GM12801 (cell line): ENCODE results near the gene GGN.

Source experiments
- CTCF ChIP-seq: IDR thresholded peaks from one replicate; pipeline ENCODE4 v1.5.1; 2011; ENCODE audit warnings: control low read depth; ENCODE audit not compliant: insufficient read length; ENCODE audit errors: extremely low read depth

The GGN gene, protein sequence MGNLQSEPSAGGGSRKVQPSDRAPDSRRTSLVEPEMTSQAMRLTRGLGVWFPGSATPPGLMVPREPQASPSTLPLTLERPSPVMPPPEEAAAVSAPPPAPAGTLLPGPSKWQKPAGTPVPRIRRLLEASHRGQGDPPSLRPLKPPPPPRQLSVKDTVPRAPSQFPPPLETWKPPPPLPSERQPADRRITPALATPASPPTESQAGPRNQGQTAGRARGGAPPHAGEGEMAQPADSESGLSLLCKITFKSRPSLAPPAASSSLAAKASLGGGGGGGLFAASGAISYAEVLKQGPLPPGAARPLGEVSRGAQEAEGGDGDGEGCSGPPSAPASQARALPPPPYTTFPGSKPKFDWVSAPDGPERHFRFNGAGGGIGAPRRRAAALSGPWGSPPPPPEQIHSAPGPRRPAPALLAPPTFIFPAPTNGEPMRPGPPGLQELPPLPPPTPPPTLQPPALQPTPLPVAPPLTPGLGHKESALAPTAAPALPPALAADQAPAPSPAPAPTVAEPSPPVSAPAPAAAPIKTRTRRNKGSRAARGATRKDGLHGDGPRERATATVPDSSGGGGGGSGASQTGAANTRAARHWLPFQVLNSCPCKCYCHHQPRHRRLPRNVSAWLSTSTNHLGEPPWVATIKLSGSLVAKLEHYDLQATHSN

DNA sequence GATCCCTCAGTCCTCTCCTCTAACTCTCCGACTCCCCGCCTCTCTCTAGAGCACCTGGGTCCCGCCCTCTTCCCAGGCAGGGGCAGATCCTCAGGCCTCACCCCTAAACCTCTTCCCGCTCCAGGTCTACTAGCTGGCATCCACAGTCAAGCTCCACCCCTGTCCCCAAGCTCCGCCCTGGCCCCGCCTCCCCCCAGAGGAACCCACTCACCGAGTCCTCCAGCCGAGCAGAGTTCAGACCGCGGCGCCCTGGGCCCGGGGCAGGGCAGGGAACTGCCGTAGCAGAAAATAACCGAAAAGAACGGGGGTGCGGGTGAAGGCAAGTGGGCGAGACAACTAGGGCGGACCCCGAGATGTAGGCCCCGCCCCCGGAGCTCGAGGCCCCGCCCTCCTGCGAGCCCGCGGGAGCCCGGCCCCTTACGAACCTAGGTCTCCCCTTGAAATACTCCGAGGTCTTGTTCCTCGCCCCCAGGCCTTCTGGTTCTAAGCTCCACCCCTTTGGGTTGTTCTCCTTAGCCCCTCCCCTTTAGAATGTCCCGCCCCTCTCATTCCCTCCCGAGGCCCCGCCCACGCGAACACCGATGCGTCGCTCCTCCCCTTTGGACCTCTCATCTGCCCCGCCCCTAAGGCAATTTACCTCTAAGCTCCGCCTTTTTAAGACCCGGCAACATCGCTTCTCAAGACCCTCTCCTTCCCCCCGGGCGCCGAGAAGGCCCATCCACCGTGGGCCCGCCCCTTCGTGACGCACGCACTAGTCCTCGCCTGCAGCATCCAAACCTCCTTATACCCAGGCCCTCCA is at the start of gene GGN:
GGN (minus strand) TSS at position 485 of the 799 bp plus-strand sequence. CDS start 773 bp downstream, outside the sequence.
- TF ChIP-seq CTCF = no peak

GRCh38 chr19:38437295-38437694 is 49.5 kb upstream of the GGN start:
- TF ChIP-seq CTCF = no peak

DNA sequence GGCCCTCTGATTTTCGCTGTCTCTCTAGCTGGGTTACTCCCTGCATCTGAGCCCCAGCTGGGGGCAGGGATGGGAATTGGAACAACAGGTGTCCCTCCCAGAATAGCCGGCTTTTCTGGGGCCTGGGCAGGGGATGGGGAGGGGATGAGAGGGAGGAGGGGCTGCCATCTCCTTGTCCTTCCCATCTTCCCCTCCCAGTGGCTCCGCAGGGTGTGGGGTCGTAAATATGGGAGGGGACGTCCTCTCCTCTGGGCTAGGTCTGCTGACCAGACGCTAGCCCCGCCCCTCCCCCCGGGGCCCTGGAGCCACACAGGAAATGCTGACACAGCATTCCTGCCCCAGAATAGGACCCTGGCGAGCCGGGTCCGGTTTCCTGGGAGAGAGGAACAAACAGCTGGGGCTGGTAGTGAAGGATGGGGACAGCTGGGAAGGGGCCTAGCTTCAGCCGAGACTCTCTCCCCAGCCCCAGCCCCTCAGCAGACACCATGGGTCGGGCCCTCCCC is 46.8 kb upstream of the GGN start:
- no peak for TF ChIP-seq CTCF

DNA sequence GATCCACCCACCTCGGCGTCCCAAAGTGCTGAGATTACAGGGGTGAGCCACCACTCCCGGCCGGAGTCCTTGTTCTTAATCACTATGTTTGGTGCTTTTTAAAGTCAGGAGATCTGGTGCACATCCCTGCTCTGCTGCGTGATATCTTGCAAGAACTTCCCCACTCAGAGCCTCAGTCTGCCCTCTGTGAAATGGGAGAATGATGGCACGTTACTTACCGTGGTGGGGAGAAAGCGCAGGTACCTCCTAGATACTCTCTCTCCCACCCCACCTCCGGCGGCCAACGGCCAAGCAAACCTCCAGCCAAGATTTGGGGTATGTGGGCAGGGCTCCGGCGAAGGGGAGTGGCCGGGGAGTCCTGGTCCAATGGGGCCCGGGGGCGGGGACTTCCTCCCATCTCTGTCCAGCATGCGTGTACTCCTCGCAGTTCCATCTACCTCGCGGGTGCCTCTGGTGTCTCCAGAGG is 45.5 kb upstream of the GGN start, which contains the start of gene RYR1:
RYR1 (plus strand) TSS at position 424 of the 466 bp plus-strand sequence. CDS start 139 bp downstream, outside the sequence.
- TF ChIP-seq CTCF = no peak

GRCh38 chr19:38430931-38431330 is 43.1 kb upstream of the GGN start:
- no peak for TF ChIP-seq CTCF

GRCh38 chr19:38429811-38430156 is 42.0 kb upstream of the GGN start:
- TF ChIP-seq CTCF = no peak

GRCh38 chr19:38429055-38429810 is 41.4 kb upstream of the GGN start:
- no peak for TF ChIP-seq CTCF
